ENCODE data around the gene POLR1E.
A peak's percentile ranks its signal among the peaks of the same experiment; 100 is the strongest.

The POLR1E gene

GRCh38 chr9:37539634-37540033 is 53.9 kb downstream of the POLR1E start:
- DNase-seq (ENCODE audit: low read depth): no peak
- TF ChIP-seq CTCF (IDR thresholded peaks at IDR 0.05; ENCODE audit: control insufficient read depth, extremely low read depth, insufficient read depth): no peak
- H3K4me3 ChIP-seq (ENCODE audit: low read depth, low read length): no peak overlapping the region

DNA sequence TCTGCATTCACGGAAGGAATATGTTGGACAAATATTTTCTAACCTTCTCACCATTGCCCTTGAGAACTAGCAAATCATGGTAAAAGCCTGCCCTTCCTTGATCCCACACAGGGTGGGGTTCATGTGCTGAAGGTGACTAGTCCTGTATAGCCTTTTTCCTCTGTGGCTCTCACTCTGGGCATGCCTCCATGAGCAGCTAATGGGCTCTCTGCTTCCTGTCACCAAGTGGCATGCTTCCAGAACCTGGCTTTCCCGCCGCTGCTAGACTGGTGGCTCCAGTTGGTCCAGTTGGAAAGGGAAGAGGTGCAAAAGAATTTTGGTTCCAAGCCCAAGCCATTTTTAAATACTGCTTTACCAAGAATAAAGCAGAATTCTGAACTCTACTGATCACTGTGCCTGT is 54.9 kb downstream of the POLR1E start:
- no peak overlapping the region for H3K4me3 ChIP-seq (ENCODE audit: low read depth, low read length)
- peak; percentile 36 for TF ChIP-seq CTCF (IDR thresholded peaks at IDR 0.05; ENCODE audit: control insufficient read depth, extremely low read depth, insufficient read depth)
- DNase-seq (ENCODE audit: low read depth): peak; percentile 92

DNA sequence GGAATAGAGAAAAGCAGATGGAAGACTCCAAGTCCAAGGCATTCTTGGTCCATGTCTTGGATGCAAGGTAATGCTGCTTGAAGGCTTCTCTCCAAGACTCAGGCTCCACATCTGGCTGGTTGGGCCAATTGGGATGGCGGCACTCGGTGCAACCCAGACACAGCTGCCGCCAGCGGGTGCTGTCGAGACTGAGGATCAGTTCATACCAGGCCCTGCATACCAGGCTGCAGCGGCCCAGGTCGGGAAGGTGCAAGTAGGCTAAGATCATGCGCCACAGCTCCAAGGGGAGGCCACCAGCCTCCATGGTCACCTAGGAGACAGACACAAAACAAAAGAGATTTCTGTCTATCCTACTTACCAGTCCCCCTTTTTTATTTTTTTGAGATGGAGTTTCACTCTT is 55.7 kb downstream of the POLR1E start:
- no peak for DNase-seq (ENCODE audit: low read depth)
- TF ChIP-seq CTCF (IDR thresholded peaks at IDR 0.05; ENCODE audit: control insufficient read depth, extremely low read depth, insufficient read depth): no peak
- no peak overlapping the region for H3K4me3 ChIP-seq (ENCODE audit: low read depth, low read length)

DNA sequence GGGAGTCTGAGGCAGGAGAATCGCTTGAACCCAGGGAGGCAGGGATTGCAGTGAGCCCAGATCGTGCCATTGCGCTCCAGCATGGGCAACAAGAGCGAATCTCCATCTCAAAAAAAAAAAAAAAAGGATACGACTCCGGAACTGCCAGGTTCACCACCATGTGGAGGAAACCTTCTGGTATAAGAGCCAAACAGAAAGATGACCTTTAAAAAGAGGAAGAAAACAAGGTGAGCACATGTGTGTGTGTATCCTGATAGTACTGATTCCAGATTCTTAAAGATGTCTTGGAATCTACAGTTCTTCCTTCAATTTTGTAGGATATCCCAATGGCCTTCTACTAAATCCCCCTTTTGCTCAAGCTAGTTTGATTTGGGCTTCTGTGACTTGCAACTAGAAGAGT is 56.7 kb downstream of the POLR1E start:
- no peak for TF ChIP-seq CTCF (IDR thresholded peaks at IDR 0.05; ENCODE audit: control insufficient read depth, extremely low read depth, insufficient read depth)
- H3K4me3 ChIP-seq (ENCODE audit: low read depth, low read length): no peak overlapping the region
- DNase-seq (ENCODE audit: low read depth): no peak

DNA sequence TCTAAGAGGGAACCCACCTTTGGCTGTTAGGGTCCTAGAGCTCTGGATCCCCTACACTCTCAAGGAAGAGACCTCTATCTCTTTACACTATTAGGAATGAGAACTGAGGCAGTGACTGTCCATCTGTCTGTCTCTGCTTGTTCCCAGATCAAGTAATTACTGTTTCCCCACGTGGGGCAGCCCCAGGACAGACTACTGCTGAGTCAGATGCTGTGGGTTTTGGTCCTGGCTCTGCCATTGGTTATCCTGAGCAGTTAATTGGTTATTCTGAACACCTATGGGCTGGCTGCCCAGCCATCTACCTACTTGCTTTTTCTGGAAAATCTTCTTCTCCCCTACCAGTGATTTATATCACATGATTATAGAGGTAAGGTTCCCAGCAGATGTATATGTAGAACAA is 57.1 kb downstream of the POLR1E start:
- H3K4me3 ChIP-seq (ENCODE audit: low read depth, low read length): no peak overlapping the region
- no peak for DNase-seq (ENCODE audit: low read depth)
- TF ChIP-seq CTCF (IDR thresholded peaks at IDR 0.05; ENCODE audit: control insufficient read depth, extremely low read depth, insufficient read depth): no peak

- no peak for TF ChIP-seq CTCF (IDR thresholded peaks at IDR 0.05; ENCODE audit: control insufficient read depth, extremely low read depth, insufficient read depth)
- no peak for DNase-seq (ENCODE audit: low read depth)
- no peak overlapping the region for H3K4me3 ChIP-seq (ENCODE audit: low read depth, low read length)
Observed at GRCh38 chr9:37543468-37543867, 57.7 kb downstream of the POLR1E start.

DNA sequence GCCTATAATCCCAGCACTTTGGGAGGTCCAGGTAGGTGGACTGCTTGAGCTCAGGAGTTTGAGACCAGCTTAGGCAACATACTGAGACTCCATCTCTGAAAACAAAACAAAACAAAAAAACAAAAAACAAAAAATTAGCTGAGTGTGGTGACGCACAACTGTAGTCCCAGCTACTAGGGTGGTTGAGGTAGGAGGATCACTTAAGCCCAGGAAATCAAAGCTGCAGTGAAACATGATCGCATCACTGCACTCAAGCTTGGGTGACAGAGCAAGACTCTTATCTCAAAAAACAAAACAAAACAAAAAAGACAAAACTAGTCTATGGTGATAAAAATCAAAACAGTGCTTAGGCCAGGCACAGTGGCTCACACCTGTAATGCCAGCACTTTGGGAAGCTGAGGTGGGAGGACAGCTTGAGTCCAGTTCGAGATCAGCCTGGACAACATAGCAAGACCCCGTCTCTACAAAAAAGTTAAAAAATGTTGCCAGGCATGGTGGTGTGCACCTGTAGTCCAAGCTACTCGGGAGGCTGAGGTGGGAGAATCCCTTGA is 61.7 kb downstream of the POLR1E start:
- no peak for TF ChIP-seq CTCF (IDR thresholded peaks at IDR 0.05; ENCODE audit: control insufficient read depth, extremely low read depth, insufficient read depth)
- no peak for DNase-seq (ENCODE audit: low read depth)
- H3K4me3 ChIP-seq (ENCODE audit: low read depth, low read length): no peak overlapping the region
